ENCODE results near the gene IFNW1. TPM values are rescaled to one million over a fixed set of nuclear protein-coding genes. Genes with fewer than 3 reads are reported as not detected.
A peak's percentile ranks its signal among the peaks of the same experiment; 100 is the strongest.
"Not testable (repeated sequence)": the region's sequence is repeated elsewhere in the genome, so short reads cannot be mapped to it uniquely, and the experiment has no call there.

IFNW1 gene
- total RNA-seq, result not detected

DNA sequence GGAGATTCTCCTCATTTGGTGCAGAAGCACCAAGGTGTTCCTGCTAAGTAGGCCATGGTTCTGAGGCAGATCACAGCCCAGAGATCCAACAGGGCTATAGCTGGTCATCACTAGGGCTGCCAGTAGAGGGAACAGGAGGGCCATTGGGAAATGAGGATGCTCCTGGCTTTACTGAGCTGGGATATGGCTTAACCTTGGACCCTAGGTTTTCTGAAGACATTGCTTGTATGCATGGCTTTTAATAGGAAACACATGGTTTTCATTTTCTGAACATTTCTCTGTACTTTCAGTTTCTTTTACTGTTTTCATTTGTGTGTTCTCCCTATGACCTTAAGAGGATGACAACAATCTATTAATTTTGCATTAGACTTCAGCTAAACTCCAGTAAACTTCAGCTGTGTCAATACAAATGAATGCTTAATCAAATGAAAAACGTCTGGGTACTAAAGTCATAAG, at the start of gene IFNW1:
Gene IFNW1, minus strand, starts transcription at position 406 of the 456 bp plus-strand sequence. Its CDS starts 262 bp downstream, at position 144.
- peak within 1 kb of the TSS; percentile 69 for H3K27ac Mint-ChIP-seq
- no peak within 1 kb of the TSS for H3K4me3 Mint-ChIP-seq
- CTCF ChIA-PET, result interaction anchor here (0.8 kb wide), 1 partner anchor 29 kb away, joined by 3 read pairs; no protein-coding TSS in a partner anchor
- H3K9me3 Mint-ChIP-seq, result peaks cover 22% of the 10 kb centered on the region
- peaks cover 9% of the 10 kb centered on the region for H3K27me3 Mint-ChIP-seq
- DNase-seq, result no peak
- POLR2A ChIA-PET, result no interaction called here
- peaks cover 42% of the 10 kb centered on the region for H3K4me1 Mint-ChIP-seq
- peaks cover 37% of the 10 kb centered on the region for H3K36me3 Mint-ChIP-seq (ENCODE audit: low read depth)

DNA sequence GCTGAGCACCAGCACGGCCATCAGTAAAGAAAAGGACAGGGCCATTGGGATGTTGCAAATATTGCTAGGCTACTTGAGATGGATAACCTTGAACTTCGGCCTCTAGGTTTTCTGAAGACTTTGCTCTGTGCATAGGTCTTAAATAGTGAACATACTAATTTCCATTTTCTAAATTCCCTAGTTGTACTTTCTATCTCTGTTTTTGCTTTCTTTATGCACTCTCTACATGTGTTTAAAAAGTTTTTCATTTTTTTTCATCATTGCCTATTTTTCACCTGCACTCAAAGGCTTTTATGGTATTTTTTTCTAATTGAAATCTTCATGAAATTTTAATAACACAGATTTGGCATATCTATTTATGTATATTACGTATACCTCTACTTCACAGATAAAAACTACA, 45.9 kb upstream of the IFNW1 start, which contains the start of gene IFNA4:
Gene IFNA4, minus strand, starts transcription at position 101 of the 400 bp plus-strand sequence. Its CDS starts 56 bp downstream, at position 45.
- CTCF ChIA-PET; DNase-seq; H3K4me1 Mint-ChIP-seq; POLR2A ChIA-PET; H3K9me3 Mint-ChIP-seq; H3K36me3 Mint-ChIP-seq (ENCODE audit: low read depth); H3K27ac Mint-ChIP-seq; H3K4me3 Mint-ChIP-seq: not testable (repeated sequence)
- H3K27me3 Mint-ChIP-seq, result peaks cover 24% of the 10 kb centered on the region

DNA sequence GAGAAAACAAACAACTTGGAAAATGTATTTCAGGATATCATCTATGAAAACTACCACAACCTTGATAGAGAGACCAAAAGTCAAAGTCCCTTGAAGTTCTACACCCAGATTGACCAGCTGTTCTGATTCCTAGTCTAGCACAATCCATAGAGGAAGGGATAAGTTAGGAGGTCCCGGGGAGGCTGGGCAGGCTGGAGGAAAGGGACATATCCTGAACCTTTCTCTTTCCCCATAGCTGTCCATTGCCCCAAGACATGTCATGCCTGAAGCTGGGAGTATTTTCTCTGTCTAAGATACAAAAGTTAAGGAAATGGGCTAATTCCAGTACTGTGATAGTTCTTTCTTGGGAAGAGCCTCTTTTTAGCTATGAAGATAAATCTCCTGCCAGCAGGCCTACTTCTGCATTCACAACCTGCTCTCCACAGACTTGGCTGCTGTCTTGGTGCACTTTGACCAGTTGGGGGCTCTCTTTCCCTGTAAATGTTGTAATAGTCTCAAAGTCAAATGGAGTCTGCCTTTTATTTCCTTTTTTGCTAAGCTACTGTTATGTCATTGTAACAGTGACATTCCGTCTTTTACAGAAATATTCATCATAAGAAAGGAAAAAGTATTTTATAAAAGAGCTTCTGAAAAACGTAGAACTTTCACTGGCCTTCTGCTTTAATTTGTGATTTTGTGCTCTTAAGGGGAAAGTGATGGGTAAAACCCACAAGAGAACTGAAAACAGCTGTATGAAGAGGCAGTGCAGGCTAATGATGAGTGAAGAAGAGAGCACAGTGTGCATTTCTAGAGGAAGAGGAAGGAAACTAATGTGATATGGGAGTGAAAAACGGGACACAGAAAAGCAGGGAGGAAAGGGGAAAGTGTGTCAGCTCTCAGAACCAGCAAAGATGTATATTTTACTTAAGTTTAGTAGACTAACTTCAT, 41.4 kb upstream of the IFNW1 start:
- POLR2A ChIA-PET; H3K4me1 Mint-ChIP-seq; H3K4me3 Mint-ChIP-seq; H3K36me3 Mint-ChIP-seq (ENCODE audit: low read depth); H3K27ac Mint-ChIP-seq; H3K9me3 Mint-ChIP-seq: not testable (repeated sequence)
- peaks cover 18% of the 10 kb centered on the region for H3K27me3 Mint-ChIP-seq
- CTCF ChIA-PET, result interaction anchor here (0.7 to 1.4 kb wide), 2 partner anchors 12 to 213 kb away, joined by 3 to 4 read pairs; no protein-coding TSS in a partner anchor
- DNase-seq, result peak; percentile 41

DNA sequence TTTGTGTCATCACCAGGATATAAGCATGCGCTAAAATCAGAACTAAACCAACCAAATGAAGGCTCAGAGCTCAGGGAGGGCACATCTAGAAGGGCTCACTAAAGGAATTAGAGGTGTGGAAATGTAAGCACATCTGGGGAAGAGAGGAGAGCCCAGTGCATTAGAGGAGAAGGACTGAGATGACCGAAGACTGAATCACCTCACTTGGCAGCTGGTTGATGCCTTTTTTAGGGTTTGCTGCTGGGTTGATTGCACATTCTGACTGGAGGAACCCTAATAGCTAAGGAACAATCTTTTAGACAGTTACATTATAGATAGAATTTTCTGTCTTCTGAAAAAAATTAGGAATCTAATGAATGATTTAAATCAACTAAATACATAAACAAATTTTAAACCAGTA, 33.0 kb upstream of the IFNW1 start:
- no peak for DNase-seq
- ChIA-PET CTCF (interaction anchor here (0.6 to 1.3 kb wide), 2 partner anchors 20 to 353 kb away, joined by 3 to 4 read pairs; no protein-coding TSS in a partner anchor), POLR2A (no interaction called here)
- Mint-ChIP-seq H3K27ac (no peak overlapping the region), H3K27me3 (peaks cover 28% of the 10 kb centered on the region), H3K4me1 (no peaks in the 10 kb centered on the region), H3K4me3 (no peak overlapping the region), H3K9me3 (no peaks in the 10 kb centered on the region), H3K36me3 (ENCODE audit: low read depth) (no peaks in the 10 kb centered on the region)

DNA sequence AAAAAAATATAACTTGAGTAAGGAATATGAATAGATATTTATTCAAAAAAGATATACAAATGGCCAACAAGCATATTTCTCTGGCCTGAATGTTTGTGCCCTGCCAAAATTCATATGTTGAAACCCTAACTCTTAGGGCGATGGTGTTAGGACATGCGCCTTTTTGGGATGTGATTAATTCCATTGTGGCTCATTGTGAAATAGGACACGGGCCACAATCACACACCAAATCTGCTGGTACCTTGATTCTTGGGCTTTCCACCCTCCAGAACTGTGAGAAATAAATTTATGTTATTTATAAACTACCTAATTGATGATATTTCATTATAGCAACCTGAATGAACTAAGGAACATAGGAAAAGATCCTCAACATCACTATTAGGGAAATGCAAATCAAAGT, 30.5 kb upstream of the IFNW1 start:
- peaks cover 34% of the 10 kb centered on the region for H3K27me3 Mint-ChIP-seq
- no peak for DNase-seq
- no peak overlapping the region for H3K4me3 Mint-ChIP-seq
- CTCF ChIA-PET, result no interaction called here
- H3K36me3 Mint-ChIP-seq (ENCODE audit: low read depth), result no peaks in the 10 kb centered on the region
- POLR2A ChIA-PET, result no interaction called here
- H3K27ac Mint-ChIP-seq, result no peak overlapping the region
- H3K4me1 Mint-ChIP-seq, result no peaks in the 10 kb centered on the region
- no peaks in the 10 kb centered on the region for H3K9me3 Mint-ChIP-seq

DNA sequence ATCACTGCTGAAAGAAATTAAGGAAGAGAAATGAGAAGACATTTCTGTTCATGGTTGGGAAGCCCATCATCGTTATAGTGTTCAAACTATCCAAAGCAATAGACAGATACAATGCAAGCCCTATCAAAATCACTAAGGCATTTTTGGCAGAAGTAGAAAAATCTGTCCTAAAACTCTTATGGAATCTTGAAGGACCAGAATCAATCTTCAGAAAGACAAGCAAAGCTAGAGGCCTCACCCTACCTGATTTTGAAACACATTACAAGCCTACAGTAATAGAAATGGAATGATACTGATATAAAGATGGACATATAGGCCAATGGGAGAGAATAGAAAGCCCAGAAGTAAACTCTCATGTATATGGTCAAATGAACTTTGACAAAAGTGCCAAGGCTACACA, 29.7 kb upstream of the IFNW1 start:
- Mint-ChIP-seq H3K27ac (no peak overlapping the region), H3K4me1 (peaks cover 3% of the 10 kb centered on the region), H3K36me3 (ENCODE audit: low read depth) (no peaks in the 10 kb centered on the region), H3K4me3 (no peak overlapping the region), H3K9me3 (no peaks in the 10 kb centered on the region), H3K27me3 (peaks cover 33% of the 10 kb centered on the region)
- ChIA-PET CTCF (no interaction called here), POLR2A (no interaction called here)
- no peak for DNase-seq

DNA sequence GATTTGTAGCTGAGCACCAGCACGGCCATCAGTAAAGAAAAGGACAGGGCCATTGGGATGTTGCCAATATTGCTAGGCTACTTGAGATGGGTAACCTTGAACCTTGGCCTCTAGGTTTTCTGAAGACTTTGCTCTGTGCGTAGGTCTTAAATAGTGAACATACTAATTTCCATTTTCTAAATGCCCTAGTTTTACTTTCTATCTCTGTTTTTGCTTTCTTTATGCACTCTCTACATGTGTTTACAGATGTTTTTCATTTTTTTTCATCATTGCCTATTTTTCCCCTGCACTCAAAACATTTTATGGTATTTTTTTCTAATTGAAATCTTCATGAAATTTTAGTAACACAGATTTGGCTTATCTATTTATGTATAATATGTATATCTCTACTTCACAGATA, 24.9 kb upstream of the IFNW1 start, which contains the start of gene IFNA21:
Gene IFNA21, minus strand, starts transcription at position 101 of the 400 bp plus-strand sequence. Its CDS starts 48 bp downstream, at position 53.
- H3K4me3 Mint-ChIP-seq; H3K36me3 Mint-ChIP-seq (ENCODE audit: low read depth); CTCF ChIA-PET; H3K9me3 Mint-ChIP-seq; DNase-seq; H3K27ac Mint-ChIP-seq; POLR2A ChIA-PET: not testable (repeated sequence)
- peaks cover 23% of the 10 kb centered on the region for H3K27me3 Mint-ChIP-seq
- H3K4me1 Mint-ChIP-seq, result peaks cover 23% of the 10 kb centered on the region

DNA sequence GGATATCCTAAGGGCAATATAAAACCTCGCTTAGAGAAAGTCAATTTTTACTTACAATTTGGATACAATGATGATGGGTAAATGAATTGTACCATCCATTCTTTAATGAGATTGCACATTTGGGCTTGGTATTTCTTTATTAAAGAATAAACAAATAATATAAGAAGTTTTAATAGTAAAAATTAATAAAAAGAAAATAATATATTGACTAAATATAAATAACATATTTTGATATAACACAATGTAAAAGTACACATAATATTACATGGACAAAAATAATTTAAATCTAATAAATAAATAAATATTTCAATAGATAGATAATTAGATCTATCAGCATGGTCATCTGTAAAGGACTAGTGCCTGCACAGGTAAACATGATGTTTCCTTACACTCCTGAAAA, 23.9 kb upstream of the IFNW1 start:
- Mint-ChIP-seq H3K27me3 (peaks cover 23% of the 10 kb centered on the region), H3K4me3 (no peak overlapping the region), H3K36me3 (ENCODE audit: low read depth) (peaks cover 14% of the 10 kb centered on the region), H3K27ac (no peak overlapping the region), H3K4me1 (peaks cover 33% of the 10 kb centered on the region), H3K9me3 (peaks cover 6% of the 10 kb centered on the region)
- ChIA-PET POLR2A (no interaction called here), CTCF (no interaction called here)
- DNase-seq, result no peak

DNA sequence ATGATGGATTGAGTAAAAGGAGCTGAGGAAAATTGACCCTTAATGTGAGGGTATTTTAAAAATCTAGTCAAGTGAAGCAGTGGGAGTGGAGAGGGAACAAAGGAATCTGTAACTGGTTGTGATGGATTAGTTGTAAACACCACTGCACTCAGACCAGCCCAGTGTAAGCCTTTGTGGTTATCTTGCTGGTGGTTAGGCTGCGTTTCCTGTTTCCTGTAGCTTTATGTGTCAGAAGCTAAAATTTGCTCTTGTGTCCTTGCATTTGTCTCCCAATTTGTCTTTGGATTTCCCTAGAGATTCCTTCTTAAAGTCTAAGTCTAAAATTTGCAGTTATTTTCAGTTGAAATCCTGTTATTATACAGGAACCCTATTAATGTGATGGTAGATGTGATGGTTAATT, 18.5 kb upstream of the IFNW1 start:
- CTCF ChIA-PET, result interaction anchor here (1.4 kb wide), 1 partner anchor 42 kb away, joined by 4 read pairs; no protein-coding TSS in a partner anchor
- peak overlapping the region; percentile 67 for H3K4me3 Mint-ChIP-seq
- H3K27ac Mint-ChIP-seq, result peak overlapping the region; percentile 51
- peaks cover 3% of the 10 kb centered on the region for H3K27me3 Mint-ChIP-seq
- peaks cover 18% of the 10 kb centered on the region for H3K9me3 Mint-ChIP-seq
- peaks cover 56% of the 10 kb centered on the region for H3K4me1 Mint-ChIP-seq
- peaks cover 30% of the 10 kb centered on the region for H3K36me3 Mint-ChIP-seq (ENCODE audit: low read depth)
- POLR2A ChIA-PET, result no interaction called here
- DNase-seq, result peak; percentile 65

DNA sequence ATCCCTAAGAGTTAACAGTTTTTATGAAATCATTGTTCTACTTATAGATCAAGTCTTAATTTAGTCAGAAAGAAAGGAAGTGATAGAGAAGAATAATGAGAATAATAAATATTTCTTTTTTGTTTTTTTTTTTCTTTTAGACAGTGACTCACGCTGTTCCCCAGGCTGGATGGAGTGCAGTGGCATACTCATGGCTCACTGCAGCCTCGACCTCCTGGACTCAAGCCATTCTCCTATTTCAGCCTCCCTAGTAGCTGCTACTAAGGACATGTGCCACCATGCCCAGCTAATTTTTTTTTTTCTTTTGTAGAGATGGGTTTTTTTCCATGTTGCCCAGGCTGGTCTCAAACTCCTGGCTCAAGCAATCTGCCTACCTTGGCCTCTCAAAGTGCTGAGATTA, 13.9 kb upstream of the IFNW1 start:
- peaks cover 15% of the 10 kb centered on the region for H3K36me3 Mint-ChIP-seq (ENCODE audit: low read depth)
- no peak for DNase-seq
- H3K9me3 Mint-ChIP-seq, result peaks cover 12% of the 10 kb centered on the region
- H3K4me1 Mint-ChIP-seq, result peaks cover 35% of the 10 kb centered on the region
- no peak overlapping the region for H3K4me3 Mint-ChIP-seq
- ChIA-PET CTCF (no interaction called here), POLR2A (interaction anchor here (0.7 kb wide), 1 partner anchor 470 kb away, joined by 5 read pairs; no protein-coding TSS in a partner anchor)
- peaks cover 14% of the 10 kb centered on the region for H3K27me3 Mint-ChIP-seq
- no peak overlapping the region for H3K27ac Mint-ChIP-seq

DNA sequence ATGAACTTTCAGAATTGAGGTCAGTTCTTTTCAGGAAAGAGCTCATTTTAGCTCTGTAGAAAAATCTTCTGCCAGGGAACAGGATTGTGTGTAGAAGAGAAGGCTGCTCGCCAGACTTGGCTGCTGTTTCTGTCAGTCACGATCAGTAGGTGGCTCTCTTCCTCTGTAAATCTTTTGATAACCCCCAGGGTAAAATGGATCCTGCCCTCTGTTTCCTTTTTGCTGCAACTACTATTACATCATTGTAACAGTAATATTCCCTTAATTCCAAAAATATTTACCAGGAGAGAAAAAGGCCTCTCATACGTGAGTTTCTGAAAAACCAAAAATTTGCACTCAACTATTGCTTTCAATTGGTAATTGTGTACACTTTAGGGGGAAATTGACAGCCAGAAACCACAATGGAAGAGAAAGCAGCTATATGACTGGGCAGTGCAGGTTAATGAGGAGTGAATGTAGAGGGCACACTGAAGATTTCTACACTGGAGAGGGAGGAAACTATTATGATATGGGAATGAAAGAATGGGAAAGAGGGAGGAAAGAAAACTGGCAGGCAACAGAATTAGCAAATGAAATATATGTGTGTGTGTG, 12.5 kb upstream of the IFNW1 start:
- DNase-seq, result peak; percentile 45
- H3K9me3 Mint-ChIP-seq, result peaks cover 18% of the 10 kb centered on the region
- H3K4me1 Mint-ChIP-seq, result peaks cover 24% of the 10 kb centered on the region
- H3K4me3 Mint-ChIP-seq, result no peak overlapping the region
- ChIA-PET POLR2A (no interaction called here), CTCF (interaction anchor here (0.6 to 1.1 kb wide), 5 partner anchors 9 to 526 kb away, joined by 3 to 4 read pairs (median 3); no protein-coding TSS in a partner anchor)
- no peak overlapping the region for H3K27ac Mint-ChIP-seq
- H3K36me3 Mint-ChIP-seq (ENCODE audit: low read depth), result peaks cover 18% of the 10 kb centered on the region
- peaks cover 22% of the 10 kb centered on the region for H3K27me3 Mint-ChIP-seq

DNA sequence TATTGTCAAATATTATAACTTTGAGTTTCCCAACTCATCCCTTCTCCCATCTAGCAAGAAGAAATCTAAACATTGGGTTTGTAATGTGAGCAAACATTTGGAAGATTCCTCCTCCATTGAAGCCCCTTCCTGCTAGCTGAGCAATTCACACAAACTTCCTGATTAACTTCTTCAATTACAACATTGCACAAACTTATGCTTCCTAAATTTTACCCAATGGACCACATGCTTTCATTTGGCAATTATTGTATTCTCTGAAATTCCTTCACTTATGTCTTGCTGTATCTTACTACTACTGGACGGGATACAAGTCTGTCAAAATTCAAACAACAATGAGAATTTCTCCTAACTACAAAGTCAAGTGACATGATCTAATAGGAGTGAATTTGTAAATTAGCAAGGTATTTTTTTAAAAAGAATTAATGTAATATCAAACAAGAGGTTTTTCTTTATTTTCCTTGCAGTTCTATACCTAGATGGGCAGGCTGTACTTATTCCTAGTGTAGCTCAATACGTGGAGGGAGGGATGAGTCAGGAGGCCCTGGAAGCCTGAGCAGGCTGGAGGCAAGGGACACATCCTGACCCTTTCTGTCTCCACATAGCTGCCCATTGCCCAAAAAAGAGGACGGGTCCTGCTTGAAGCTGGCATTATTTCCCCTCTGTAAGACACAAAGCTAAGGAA, 11.8 kb upstream of the IFNW1 start:
- DNase-seq, result no peak
- ChIA-PET CTCF (interaction anchor here (0.6 to 1.1 kb wide), 5 partner anchors 10 to 525 kb away, joined by 3 to 4 read pairs (median 3); no protein-coding TSS in a partner anchor), POLR2A (no interaction called here)
- Mint-ChIP-seq H3K9me3 (peaks cover 19% of the 10 kb centered on the region), H3K27me3 (peaks cover 24% of the 10 kb centered on the region), H3K4me3 (no peak overlapping the region), H3K4me1 (peaks cover 19% of the 10 kb centered on the region), H3K36me3 (ENCODE audit: low read depth) (peaks cover 19% of the 10 kb centered on the region), H3K27ac (no peak overlapping the region)

All from activated CD4-positive, alpha-beta T cell treated with anti-CD3 and anti-CD28 coated beads, Interleukin-2, amount 10 ng/mL, durations not matched to agents 7 days and 5 days (primary cell).